ENCODE measurements around the gene AZI2. TPM values are rescaled to one million over a fixed set of nuclear protein-coding genes. Genes with fewer than 3 reads are reported as not detected.

Gene AZI2
- total RNA-seq, 1 experiment from 2014 or later: 106 TPM

DNA sequence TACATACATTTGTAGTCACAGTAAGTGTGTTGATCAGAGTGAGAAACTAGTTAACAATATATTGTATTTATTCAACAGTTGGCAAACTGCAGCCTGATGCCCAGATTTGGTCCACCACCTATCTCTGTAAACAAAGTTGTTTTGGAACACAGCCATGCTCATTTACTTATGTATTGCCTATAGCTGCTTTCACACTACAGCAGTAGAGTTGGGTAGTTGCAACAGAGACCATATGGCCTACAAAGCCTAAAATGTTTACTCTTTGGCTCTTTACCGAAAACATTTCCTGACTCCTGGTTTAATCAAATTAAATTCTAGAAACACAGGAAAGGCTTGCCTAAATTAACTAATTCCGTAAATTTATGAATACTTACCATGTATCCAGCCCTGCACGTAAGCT is 67.8 kb downstream of the AZI2 start:
- Histone ChIP-seq H3K27me3 (replicated peaks; ENCODE audit: insufficient read depth, low read depth, low read length, poor library complexity) (no peaks in the 10 kb centered on the region), H3K36me3 (ENCODE audit: insufficient read depth, low read length, poor library complexity, severe bottlenecking) (no peaks in the 10 kb centered on the region), H3K4me1 (ENCODE audit: insufficient read depth, low read length, poor library complexity, severe bottlenecking) (no peaks in the 10 kb centered on the region), H3K4me3 (ENCODE audit: low read depth, low read length, poor library complexity, severe bottlenecking) (no peak overlapping the region), H3K9me3 (ENCODE audit: low read depth, low read length, poor library complexity, severe bottlenecking) (no peaks in the 10 kb centered on the region), H3K27ac (ENCODE audit: low read depth, low read length, poor library complexity, severe bottlenecking) (no peak overlapping the region)
- ChIA-PET POLR2A (ENCODE audit: low non-redundant PET) (no interaction called here), CTCF (no interaction called here)
- intact Hi-C loops (cut with micrococcal nuclease; ENCODE audit: unreplicated experiment): loop anchor here (10.0 kb wide), 1 partner anchor 366 kb away; no protein-coding TSS in a partner anchor
- no peak for DNase-seq (ENCODE audit: low spot score)
- BruUV-seq (replicated peaks): no TSS peak
- TF ChIP-seq EZH2 (IDR thresholded peaks at IDR 0.05; ENCODE audit: borderline replicate concordance, low read depth, low read length, poor library complexity, severe bottlenecking): no peak
- TF ChIP-seq, protein P1, sequence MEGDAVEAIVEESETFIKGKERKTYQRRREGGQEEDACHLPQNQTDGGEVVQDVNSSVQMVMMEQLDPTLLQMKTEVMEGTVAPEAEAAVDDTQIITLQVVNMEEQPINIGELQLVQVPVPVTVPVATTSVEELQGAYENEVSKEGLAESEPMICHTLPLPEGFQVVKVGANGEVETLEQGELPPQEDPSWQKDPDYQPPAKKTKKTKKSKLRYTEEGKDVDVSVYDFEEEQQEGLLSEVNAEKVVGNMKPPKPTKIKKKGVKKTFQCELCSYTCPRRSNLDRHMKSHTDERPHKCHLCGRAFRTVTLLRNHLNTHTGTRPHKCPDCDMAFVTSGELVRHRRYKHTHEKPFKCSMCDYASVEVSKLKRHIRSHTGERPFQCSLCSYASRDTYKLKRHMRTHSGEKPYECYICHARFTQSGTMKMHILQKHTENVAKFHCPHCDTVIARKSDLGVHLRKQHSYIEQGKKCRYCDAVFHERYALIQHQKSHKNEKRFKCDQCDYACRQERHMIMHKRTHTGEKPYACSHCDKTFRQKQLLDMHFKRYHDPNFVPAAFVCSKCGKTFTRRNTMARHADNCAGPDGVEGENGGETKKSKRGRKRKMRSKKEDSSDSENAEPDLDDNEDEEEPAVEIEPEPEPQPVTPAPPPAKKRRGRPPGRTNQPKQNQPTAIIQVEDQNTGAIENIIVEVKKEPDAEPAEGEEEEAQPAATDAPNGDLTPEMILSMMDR (conservative IDR thresholded peaks at IDR 0.05; ENCODE audit: low read depth, low read length): no peak

DNA sequence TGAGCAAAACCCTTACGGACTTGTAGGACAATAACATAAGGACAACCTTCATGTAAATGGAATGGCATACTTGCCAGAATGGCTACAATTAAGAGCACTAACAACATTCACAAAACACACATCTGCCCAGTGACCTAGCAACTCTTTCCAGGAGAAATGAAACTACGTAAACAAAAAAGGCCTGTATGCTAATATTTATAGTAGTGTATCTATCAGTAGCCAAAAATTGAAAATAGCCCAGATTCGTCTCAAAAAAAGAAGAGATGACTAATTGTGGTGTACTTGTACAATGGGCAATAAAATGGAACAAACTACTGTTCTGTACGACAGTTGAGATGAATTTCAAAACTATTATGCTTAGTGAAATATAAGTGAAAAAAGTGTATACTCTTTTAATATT is 68.9 kb downstream of the AZI2 start:
- Histone ChIP-seq H3K36me3 (ENCODE audit: insufficient read depth, low read length, poor library complexity, severe bottlenecking) (no peaks in the 10 kb centered on the region), H3K4me1 (ENCODE audit: insufficient read depth, low read length, poor library complexity, severe bottlenecking) (no peaks in the 10 kb centered on the region), H3K27ac (ENCODE audit: low read depth, low read length, poor library complexity, severe bottlenecking) (no peak overlapping the region), H3K4me3 (ENCODE audit: low read depth, low read length, poor library complexity, severe bottlenecking) (no peak overlapping the region), H3K9me3 (ENCODE audit: low read depth, low read length, poor library complexity, severe bottlenecking) (no peaks in the 10 kb centered on the region), H3K27me3 (replicated peaks; ENCODE audit: insufficient read depth, low read depth, low read length, poor library complexity) (no peaks in the 10 kb centered on the region)
- ChIA-PET POLR2A (ENCODE audit: low non-redundant PET) (no interaction called here), CTCF (no interaction called here)
- no peak for DNase-seq (ENCODE audit: low spot score)
- TF ChIP-seq, protein P1 (conservative IDR thresholded peaks at IDR 0.05; ENCODE audit: low read depth, low read length): no peak
- no peak for TF ChIP-seq EZH2 (IDR thresholded peaks at IDR 0.05; ENCODE audit: borderline replicate concordance, low read depth, low read length, poor library complexity, severe bottlenecking)
- BruUV-seq (replicated peaks): no TSS peak
- intact Hi-C loops (cut with micrococcal nuclease; ENCODE audit: unreplicated experiment): loop anchor here (10.0 kb wide), 1 partner anchor 365 kb away; no protein-coding TSS in a partner anchor

DNA sequence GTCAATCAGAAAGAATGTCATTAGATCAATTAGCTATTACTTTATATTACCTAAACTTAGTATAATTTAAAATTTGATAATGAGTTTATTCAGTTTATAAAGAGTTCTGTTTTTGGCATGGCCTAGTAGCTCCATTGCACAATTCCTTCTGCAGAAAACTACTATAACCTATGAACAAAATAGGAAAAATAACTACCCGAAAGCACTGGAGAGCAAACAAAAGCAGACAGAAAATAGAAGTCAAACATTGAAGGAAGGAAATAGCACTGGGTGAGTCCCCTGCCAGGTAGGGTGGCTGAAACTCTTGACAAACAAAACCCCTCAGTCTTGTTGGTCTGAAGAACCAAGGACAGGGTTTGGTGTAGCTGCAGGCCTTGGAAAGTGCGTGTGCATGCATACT is 69.7 kb downstream of the AZI2 start:
- ChIA-PET CTCF (no interaction called here), POLR2A (ENCODE audit: low non-redundant PET) (no interaction called here)
- DNase-seq (ENCODE audit: low spot score): no peak
- H3K9me3 ChIP-seq (ENCODE audit: low read depth, low read length, poor library complexity, severe bottlenecking): peaks cover under 1% of the 10 kb centered on the region
- H3K27ac ChIP-seq (ENCODE audit: low read depth, low read length, poor library complexity, severe bottlenecking): no peak overlapping the region
- BruUV-seq (replicated peaks): no TSS peak
- H3K4me3 ChIP-seq (ENCODE audit: low read depth, low read length, poor library complexity, severe bottlenecking): no peak overlapping the region
- intact Hi-C loops (cut with micrococcal nuclease; ENCODE audit: unreplicated experiment): no loop called here
- TF ChIP-seq, protein P1 (conservative IDR thresholded peaks at IDR 0.05; ENCODE audit: low read depth, low read length): no peak
- no peak for TF ChIP-seq EZH2 (IDR thresholded peaks at IDR 0.05; ENCODE audit: borderline replicate concordance, low read depth, low read length, poor library complexity, severe bottlenecking)
- H3K4me1 ChIP-seq (ENCODE audit: insufficient read depth, low read length, poor library complexity, severe bottlenecking): no peaks in the 10 kb centered on the region
- no peaks in the 10 kb centered on the region for H3K27me3 ChIP-seq (replicated peaks; ENCODE audit: insufficient read depth, low read depth, low read length, poor library complexity)
- H3K36me3 ChIP-seq (ENCODE audit: insufficient read depth, low read length, poor library complexity, severe bottlenecking): no peaks in the 10 kb centered on the region
